Measurements from ENCODE around the gene ATP10B.
"Not testable (repeated sequence)": the region's sequence is repeated elsewhere in the genome, so short reads cannot be mapped to it uniquely, and the experiment has no call there.

ATP10B gene

GRCh38 chr5:160812996-160813395 is 39.0 kb downstream of the ATP10B start:
- DNase-seq (ENCODE audit: low read depth), result not testable (repeated sequence)

GRCh38 chr5:160805376-160805775 is 46.6 kb downstream of the ATP10B start:
- DNase-seq (ENCODE audit: low read depth), result no peak

- no peak for DNase-seq (ENCODE audit: low read depth)
These were observed 49.4 kb downstream of the ATP10B start for GRCh38 chr5:160802592-160802991.

GRCh38 chr5:160800375-160801275 is 51.4 kb downstream of the ATP10B start:
- DNase-seq (ENCODE audit: low read depth), result no peak

GRCh38 chr5:160799184-160799583 is 52.8 kb downstream of the ATP10B start:
- DNase-seq (ENCODE audit: low read depth), result no peak

GRCh38 chr5:160797020-160797419 is 55.0 kb downstream of the ATP10B start:
- no peak for DNase-seq (ENCODE audit: low read depth)

GRCh38 chr5:160793530-160793899 is 58.5 kb downstream of the ATP10B start:
- DNase-seq (ENCODE audit: low read depth), result no peak

- no peak for DNase-seq (ENCODE audit: low read depth)
These were observed 59.1 kb downstream of the ATP10B start for GRCh38 chr5:160792732-160793529.

- no peak for DNase-seq (ENCODE audit: low read depth)
These were observed 59.7 kb downstream of the ATP10B start for GRCh38 chr5:160792281-160792680.

GRCh38 chr5:160789219-160789859 is 62.7 kb downstream of the ATP10B start:
- no peak for DNase-seq (ENCODE audit: low read depth)

GRCh38 chr5:160788102-160788660 is 63.8 kb downstream of the ATP10B start:
- DNase-seq (ENCODE audit: low read depth), result no peak

- no peak for DNase-seq (ENCODE audit: low read depth)
These were observed 64.8 kb downstream of the ATP10B start for GRCh38 chr5:160787240-160787639.

GRCh38 chr5:160774666-160775315 is 77.2 kb downstream of the ATP10B start:
- no peak for DNase-seq (ENCODE audit: low read depth)

GRCh38 chr5:160773646-160774410 is 78.2 kb downstream of the ATP10B start:
- DNase-seq (ENCODE audit: low read depth), result no peak

- DNase-seq (ENCODE audit: low read depth), result no peak
These were observed 79.2 kb downstream of the ATP10B start for GRCh38 chr5:160772854-160773253.

GRCh38 chr5:160770718-160771117 is 81.3 kb downstream of the ATP10B start:
- DNase-seq (ENCODE audit: low read depth), result no peak

- no peak for DNase-seq (ENCODE audit: low read depth)
These were observed 82.7 kb downstream of the ATP10B start for GRCh38 chr5:160769301-160769700.

GRCh38 chr5:160767062-160767461 is 84.9 kb downstream of the ATP10B start:
- no peak for DNase-seq (ENCODE audit: low read depth)

- no peak for DNase-seq (ENCODE audit: low read depth)
These were observed 92.0 kb downstream of the ATP10B start for GRCh38 chr5:160760008-160760407.

GRCh38 chr5:160757194-160757593 is 94.8 kb downstream of the ATP10B start:
- DNase-seq (ENCODE audit: low read depth), result no peak
